Left kidney (tissue), 8 donors: ENCODE results near the gene HID1. TPM values are rescaled to one million over a fixed set of nuclear protein-coding genes. Genes with fewer than 3 reads are reported as not detected.
"Not testable (repeated sequence)": the region's sequence is repeated elsewhere in the genome, so short reads cannot be mapped to it uniquely, and the experiment has no call there.

Source experiments
- DNase-seq: peaks from one replicate; pipeline ENCODE4 v3.0.0-alpha.2; 2013
- long read RNA-seq, 8 donors: transcript quantifications; one replicate each; lab custom pipeline, GENCODE V29; 2026
- polyA plus RNA-seq: library from polyadenylated mRNA; unstranded; fragments of 120-200 nt; gene quantifications from one replicate; pipeline ENCODE4 v1.2.1, GENCODE V29; 2013; ENCODE audit not compliant: insufficient read length

Gene HID1
- polyA plus RNA-seq: 10.8 TPM
- long read RNA-seq, donor 1, partial matches to known transcripts: 0 of 2 reads
- long read RNA-seq, donor 1, other reads (novel, unspliced or antisense): 0 of 2 reads
- long read RNA-seq, donor 2: 0 reads
- long read RNA-seq, donor 3: 0 reads
- long read RNA-seq, donor 4: 0 reads
- long read RNA-seq, donor 5: 0 reads
- long read RNA-seq, donor 6, partial matches to known transcripts: 0 of 1 reads
- long read RNA-seq, donor 6, other reads (novel, unspliced or antisense): 0 of 1 reads
- long read RNA-seq, donor 7, partial matches to known transcripts: 0 of 4 reads
- long read RNA-seq, donor 7, other reads (novel, unspliced or antisense): 0 of 4 reads
- long read RNA-seq, donor 8: 0 reads

- peak; percentile 47 for DNase-seq
These were observed at the start of gene HID1 for GRCh38 chr17:74972107-74972972. TSS of gene HID1 (minus strand) at chr17:74972759. CDS start at chr17:74972656, 103 bp downstream.

- DNase-seq: no peak
These were observed 48.0 kb upstream of the HID1 start for GRCh38 chr17:75020331-75021110.

- DNase-seq: no peak
These were observed 47.2 kb upstream of the HID1 start for GRCh38 chr17:75019710-75020109.

GRCh38 chr17:75019146-75019545 is 46.6 kb upstream of the HID1 start:
- DNase-seq: no peak

- DNase-seq: no peak
These were observed 40.6 kb upstream of the HID1 start for GRCh38 chr17:75013092-75013559.

DNA sequence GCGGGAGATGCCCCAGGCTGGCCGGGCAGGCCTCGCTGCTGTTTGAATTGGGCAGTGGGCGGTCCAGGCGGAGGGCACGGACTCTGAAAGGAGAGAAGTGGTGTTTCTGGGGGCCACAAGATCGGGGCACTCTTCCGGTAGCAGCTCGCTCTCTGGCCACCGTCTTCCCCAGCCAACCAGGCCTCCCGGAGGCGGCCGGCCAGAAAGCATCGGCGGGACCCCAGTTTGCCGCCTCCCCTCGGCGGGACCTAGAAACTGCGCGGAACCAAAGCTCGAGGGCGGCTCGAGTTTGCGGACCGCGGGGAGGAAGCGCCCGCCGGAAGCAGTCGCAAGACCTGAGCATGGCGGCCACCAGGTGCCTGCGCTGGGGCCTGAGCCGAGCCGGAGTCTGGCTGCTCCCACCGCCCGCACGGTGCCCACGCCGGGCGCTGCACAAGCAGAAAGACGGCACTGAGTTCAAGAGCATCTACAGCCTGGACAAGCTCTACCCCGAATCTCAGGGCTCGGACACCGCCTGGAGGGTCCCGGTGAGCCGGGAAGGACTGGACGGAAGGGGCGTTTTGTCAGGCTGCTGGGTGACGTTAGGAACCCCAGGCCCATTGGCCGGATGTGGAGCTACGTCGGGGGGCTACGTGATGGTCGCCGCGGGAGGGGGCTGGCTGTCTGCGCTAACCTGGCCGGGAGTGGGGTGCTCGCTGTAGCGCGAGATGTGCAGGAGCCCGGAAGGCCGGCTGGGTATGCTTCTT is 40.0 kb upstream of the HID1 start, which contains the start of gene MRPL58:
MRPL58 (plus strand) TSS at position 325 of the 746 bp plus-strand sequence; CDS start at position 342, 17 bp downstream.
- peak; percentile 86 for DNase-seq

GRCh38 chr17:75012096-75012345 is 39.5 kb upstream of the HID1 start:
- DNase-seq: no peak

DNA sequence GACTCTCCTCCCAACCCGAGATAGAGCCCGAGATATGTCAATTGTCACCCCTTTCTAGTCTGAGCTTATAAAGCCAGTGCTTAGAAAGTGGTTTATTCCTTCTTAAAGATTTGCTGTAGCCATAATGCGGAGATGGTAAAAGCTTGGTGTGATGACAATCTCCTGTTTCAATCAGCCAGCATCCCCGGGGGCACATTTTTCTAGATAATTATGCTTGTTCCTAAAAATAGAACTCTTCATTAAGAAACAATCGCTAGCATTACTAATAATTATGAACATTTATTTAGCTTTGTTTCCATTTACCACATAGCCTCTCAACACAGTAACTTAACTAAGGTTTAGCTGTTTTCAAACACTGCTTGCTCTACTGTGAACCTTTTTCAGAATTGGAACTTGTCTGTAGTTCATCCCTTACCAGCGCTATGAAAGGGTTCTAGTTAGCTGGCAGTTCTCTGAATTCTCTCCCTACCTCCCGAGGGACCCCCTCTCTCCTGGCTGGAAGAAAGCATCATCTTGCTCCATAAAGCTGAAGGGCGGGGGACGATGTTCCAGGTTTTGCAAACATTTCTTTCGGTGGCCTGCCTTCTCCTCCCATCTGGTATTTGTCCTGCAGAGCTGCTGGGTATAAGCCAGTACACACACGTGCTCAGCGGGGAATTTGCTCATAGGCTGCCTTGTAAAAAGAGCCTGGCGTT is 39.0 kb upstream of the HID1 start:
- DNase-seq: peak; percentile 49

GRCh38 chr17:75010683-75011400 is 38.3 kb upstream of the HID1 start:
- DNase-seq: peak; percentile 39

- DNase-seq: no peak
These were observed 36.7 kb upstream of the HID1 start for GRCh38 chr17:75009139-75009724.

DNA sequence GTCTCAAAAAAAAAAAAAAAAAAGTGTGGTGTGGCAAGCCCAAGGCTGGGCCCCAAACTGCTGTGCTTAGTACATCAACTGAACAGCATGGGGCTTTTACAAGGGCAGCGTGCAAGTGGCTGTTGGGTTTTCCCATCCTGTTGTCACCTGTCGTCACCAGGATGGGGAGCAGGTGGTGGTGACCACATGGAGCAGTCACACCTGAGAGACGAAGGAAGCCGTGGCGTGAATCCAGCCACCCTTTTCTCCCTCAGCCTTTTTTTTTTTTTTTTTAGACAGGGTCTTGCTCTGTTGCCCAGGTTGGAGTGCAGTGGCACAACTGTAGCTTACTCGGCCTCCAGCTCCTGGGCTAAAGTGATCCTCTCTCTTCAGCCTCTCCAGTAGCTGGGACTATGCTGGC is 35.8 kb upstream of the HID1 start:
- DNase-seq: no peak

DNA sequence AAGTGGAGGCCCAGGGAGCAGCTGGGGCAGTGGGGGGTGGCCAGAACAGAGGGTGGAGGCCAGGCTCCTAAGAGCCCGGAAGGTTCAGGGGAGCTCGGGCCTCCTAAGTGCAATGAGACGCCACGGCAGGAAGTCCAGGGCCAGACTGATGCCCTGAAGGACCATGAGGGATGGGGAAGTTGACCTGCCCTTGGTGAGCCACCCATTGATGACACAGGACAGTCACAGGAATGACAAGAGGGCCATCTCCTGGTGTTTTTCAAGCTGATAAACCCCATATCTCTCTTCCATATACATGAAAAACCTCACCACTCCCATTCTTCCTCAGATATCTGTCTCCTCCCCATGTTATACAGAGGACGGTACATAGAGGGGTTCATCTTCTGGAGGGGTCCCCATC is 34.1 kb upstream of the HID1 start:
- DNase-seq: no peak

DNA sequence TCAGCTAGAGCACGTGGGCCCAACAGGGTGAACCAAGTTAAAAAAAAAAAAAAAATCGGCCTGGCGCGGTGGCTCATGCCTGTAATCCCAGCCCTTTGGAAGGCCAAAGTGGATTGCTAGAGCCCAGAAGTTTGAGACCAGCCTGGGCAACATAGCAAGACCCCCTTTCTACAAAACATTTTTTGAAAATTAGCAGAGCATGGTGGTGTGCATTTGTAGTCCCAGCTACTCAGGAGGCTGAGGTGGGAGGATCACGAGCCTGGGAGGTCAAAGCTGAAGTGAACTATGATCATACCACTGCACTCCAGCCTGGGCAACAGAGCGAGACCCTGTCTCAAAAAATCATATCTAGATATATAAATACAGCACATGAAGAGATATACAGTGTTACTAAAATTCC is 33.5 kb upstream of the HID1 start:
- DNase-seq: not testable (repeated sequence)

DNA sequence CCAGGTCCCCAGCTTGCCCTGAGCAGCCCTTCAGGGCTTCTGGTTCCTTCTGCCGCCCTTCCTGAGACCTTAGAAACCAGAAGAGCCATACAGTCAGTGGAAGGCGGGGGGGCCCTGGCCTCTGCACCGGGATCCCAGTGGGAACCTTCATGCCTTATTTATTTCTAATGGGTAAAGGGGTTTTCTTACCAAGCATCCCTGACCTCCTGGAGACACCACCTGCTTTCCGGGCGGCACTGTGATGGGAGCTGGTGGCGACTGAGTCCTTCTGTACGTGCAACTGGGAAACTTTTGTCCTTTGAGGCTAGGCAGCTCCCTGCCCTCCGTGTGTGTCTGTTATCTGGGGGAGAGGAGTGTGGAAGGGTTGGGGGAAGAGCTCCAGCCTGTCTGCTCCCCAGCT is 32.7 kb upstream of the HID1 start:
- DNase-seq: no peak

GRCh38 chr17:75004371-75004770 is 31.8 kb upstream of the HID1 start:
- no peak for DNase-seq

DNA sequence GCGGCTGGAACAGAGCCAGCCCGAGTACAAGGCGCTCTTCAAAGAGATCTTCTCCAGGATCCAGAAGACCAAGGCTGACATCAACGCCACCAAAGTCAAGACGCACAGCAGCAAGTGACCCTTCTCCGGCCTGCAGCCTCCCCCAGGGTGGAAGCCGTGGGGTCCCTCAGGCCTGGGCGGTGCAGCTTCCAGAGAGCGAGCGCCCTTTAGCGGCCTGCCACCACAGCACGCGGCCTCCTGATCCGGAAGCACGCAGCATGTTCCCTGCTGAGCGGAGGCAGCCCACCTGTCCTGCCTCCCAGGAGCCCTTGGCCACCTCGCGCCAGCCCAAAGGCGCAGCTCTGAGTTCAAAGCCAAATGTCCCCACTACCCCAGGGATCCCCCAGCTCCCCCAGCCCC is 31.4 kb upstream of the HID1 start:
- no peak for DNase-seq

- DNase-seq: no peak
These were observed 30.8 kb upstream of the HID1 start for GRCh38 chr17:75003070-75003956.

DNA sequence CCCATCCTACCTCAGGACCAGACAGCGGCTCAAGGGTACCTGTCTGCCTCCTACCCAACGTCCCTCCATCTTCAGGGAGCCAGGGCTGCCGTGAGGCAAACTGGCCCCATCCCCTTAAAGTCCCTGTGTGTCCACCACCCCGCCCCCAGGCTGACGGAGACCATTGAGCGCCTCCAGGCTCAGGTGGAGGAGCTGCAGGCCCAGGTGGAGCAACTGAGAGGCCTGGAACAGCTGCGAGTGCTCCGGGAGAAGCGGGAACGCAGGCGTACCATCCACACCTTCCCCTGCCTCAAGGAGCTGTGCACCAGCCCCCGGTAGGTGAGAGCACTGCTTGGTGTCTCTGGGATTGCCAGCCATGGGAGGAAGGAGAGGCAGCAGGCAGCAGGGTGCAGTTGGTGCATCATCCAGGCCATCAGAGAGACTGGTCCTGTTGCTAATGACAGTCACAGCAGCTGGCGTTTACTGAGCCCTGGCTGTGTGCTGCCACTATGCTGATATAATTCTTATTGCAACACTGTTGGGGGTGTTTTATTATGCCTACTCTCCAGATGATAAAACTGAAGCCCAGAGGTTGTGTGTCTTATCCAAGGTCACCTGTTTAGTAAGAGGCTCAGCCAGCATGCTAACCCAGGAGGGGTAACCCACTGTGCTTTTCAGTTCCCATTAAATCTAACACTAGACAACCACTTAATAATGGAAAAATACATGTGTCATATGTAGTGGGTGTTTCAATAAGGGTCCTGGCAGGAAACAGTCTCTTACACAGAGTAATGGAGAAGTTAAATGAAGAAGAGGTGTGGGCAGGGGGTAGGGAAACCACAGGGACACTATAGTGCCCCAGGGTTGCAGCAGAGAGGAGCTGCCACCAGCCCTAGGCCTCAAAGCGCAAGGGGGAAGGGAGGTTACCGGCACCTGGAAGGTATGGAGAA is 29.6 kb upstream of the HID1 start:
- no peak for DNase-seq
